Activated CD4-positive, alpha-beta T cell treated with anti-CD3 and anti-CD28 coated beads for 4 hours (primary cell): ENCODE measurements around the gene ZMYND8.

Source experiments
- DNase-seq, 2 donors: peaks; one replicate each; pipeline ENCODE4 v3.0.0-alpha.2; 2020

ZMYND8 gene

DNA sequence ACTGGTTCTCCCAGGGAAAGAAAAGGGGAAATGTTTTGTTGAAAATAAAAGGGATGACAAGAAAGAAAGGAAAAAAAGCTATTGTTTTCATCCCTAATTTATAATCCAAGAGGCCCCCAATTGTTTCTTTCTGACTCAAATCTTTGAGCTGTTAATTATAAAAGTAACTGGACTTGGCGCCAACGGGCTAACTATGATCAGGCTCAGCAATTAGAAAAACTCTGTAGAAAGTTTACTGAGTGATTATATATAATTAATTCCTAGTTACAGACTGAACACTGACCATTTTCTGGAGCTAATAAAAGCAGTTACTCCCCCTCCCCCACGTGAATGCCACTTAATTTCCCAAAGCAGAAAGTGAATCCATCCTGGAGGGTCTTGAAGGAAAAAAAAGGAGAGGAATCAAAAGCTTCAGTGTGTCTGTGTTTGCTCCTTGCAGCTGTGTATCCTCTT lies 3.2 kb downstream of the ZMYND8 start:
- DNase-seq: no peak

GRCh38 chr20:47352332-47353238 lies 3.9 kb downstream of the ZMYND8 start:
- DNase-seq: no peak

GRCh38 chr20:47351643-47352331 lies 4.7 kb downstream of the ZMYND8 start:
- no peak for DNase-seq

GRCh38 chr20:47350691-47351545 lies 5.6 kb downstream of the ZMYND8 start:
- no peak for DNase-seq

DNA sequence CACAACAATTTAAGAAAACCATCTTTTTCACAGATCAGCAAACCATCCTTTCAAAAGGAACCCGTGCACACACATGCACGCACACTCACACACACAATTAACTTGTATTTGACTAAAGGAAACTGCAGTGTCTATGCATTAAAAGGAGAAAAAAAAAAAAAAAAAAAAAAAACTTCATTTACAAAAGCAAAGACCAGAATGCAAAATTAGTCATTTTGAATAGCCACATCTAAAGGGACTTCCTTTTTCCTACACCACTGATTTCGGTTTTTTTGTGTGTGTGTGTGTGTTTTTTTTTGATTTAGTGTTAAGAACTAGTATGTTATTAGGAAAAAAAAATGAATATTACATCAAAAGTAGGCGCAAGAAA lies 6.3 kb downstream of the ZMYND8 start:
- no peak for DNase-seq

GRCh38 chr20:47349365-47350180 lies 6.9 kb downstream of the ZMYND8 start:
- DNase-seq: no peak

DNA sequence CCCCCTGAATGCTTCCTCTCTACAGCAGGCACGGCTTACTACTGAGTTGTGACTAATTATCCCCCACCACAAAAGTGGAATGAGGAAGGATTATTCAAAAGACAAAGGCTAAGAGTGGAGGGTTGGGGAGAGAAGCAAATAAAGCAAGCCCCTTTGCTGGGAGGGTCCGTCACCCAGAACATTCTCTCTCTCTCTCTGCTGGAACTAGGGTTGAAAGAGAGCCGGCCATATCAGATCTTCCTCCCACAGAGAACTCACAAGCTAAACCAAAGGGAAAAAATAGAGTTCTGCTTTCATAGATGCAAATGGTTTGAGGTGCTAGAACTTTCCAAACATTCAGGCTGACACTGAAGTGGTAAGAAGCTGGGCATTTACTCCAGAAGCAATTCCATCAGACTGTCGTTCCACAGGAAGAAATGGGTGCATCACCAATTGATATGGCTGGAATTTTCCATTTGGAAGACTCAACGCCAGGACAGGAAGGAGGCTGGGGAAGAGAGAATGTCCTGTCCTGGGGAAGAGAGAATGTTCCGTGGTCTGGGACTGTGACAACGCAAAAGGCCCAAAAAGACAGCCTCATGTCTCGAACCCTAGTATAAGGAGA lies 7.9 kb downstream of the ZMYND8 start:
- no peak for DNase-seq

DNA sequence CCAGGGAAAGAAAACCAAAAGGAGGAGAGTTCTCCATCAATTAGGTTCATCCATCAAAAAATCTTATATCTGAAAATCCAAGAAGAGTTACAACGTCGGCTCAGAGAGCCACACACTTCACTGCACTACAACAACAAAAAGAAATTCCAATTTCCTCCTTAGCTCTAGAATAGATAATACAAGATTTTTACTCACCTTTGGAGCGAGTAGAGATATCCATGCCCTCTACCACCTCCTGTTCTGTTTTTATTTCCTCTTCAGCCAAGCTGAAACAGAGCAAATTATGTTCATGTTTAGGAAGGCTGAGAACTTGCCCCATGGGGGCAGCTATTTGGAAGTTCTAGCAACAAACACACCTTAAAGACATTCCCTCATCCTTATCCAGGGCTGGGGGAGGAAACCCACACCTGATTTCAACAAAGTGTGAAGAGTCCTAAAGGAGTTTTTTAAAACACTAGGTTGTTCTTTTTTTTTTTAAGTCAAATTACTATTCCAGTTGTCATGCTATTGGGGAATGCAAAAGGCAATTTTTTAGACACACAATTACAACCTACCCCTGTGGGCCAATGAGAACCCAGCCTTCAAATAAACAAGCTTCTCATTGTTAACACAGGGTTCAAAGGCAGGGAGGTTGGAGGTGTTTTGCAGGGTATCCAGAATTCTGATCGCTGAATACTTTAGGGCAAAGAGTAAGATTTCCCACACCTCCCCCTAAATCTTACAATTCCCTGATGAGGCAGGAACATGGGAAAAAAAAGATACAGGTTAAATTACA lies 8.7 kb downstream of the ZMYND8 start:
- DNase-seq: no peak

GRCh38 chr20:47346172-47346571 lies 10.3 kb downstream of the ZMYND8 start:
- DNase-seq: no peak

GRCh38 chr20:47345214-47345613 lies 11.3 kb downstream of the ZMYND8 start:
- DNase-seq: no peak

DNA sequence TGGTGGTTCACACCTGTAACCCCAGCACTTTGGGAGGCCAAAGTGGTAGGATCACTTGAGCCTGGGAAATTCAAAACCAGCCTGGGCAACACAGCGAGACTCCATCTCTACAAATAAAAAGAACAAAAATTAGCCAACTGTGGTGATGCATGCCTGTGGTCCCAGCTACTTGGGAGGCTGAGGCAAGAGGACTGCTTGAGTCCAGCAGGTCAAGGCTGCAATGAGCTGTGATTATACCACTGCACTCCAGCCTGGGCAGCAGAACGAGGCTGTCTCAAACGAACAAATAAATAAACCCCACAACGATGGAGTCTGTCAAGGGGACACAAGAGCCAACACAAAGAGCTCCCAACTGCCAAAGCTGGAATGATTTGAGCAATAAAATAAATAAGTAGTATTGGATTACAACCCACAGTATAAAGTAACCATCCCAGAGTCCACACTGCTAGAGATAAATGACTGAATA lies 13.5 kb downstream of the ZMYND8 start:
- no peak for DNase-seq

- DNase-seq: no peak
These were observed 18.3 kb downstream of the ZMYND8 start for GRCh38 chr20:47338131-47338628.

DNA sequence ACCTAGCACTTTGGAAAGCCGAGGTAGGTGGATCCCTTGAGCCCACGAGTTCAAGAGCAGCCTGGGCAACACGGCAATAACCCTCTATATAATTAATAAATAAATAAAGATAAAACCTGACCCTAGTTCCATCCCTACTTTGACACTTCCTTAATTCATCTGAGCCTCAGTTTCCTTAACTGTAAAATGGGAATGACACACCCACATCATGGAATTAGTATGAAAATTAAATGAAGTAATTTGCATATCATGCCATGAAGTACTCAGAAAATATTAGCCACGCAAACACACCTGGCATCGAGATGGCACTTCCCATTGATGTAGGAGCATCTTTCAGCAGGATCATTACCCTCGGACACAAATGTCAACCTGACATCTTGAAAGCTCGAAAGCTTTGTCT lies 19.1 kb downstream of the ZMYND8 start:
- no peak for DNase-seq

- DNase-seq: no peak
These were observed 20.3 kb downstream of the ZMYND8 start for GRCh38 chr20:47336129-47336754.

DNA sequence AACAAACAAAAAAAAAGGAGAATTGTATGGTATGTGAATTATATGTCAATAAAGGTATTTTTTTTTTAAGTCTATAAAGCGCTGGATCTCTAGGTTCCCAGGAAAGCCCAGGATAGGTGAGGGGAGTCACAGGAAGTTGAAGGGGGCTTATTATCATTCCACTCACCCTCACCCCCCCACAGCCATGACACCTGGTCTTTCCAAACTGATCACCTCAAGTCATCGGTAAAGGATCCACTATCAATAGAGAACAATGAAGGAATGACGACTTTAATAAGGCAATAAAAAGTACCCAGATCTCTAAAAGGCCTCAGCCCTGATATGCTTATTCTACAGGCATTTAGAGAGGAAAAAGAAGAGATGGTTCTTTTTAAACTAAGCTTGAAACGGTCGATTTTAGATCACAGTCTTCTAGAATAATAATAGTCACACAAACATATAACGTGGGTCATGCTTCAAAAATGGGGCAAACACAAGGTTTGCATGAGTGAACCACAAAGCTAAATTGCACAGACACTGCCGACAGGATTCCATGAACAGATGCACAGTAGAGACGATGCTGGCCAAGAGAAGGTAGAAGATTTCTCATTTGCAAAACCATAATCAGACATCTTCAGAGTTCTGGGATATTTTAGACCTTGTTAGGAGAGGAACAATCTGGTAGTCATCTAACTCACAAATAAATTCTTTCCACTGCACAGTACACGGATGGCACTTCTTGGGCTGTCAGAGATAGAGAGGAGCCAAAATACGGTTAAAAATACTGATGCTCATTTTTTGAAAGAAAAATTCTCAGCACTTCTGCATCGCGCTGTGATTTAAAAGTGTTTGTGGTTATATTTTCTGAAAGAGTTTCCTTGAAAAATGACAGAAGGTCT lies 21.0 kb downstream of the ZMYND8 start:
- no peak for DNase-seq

- DNase-seq: no peak
These were observed 22.4 kb downstream of the ZMYND8 start for GRCh38 chr20:47334022-47334551.

DNA sequence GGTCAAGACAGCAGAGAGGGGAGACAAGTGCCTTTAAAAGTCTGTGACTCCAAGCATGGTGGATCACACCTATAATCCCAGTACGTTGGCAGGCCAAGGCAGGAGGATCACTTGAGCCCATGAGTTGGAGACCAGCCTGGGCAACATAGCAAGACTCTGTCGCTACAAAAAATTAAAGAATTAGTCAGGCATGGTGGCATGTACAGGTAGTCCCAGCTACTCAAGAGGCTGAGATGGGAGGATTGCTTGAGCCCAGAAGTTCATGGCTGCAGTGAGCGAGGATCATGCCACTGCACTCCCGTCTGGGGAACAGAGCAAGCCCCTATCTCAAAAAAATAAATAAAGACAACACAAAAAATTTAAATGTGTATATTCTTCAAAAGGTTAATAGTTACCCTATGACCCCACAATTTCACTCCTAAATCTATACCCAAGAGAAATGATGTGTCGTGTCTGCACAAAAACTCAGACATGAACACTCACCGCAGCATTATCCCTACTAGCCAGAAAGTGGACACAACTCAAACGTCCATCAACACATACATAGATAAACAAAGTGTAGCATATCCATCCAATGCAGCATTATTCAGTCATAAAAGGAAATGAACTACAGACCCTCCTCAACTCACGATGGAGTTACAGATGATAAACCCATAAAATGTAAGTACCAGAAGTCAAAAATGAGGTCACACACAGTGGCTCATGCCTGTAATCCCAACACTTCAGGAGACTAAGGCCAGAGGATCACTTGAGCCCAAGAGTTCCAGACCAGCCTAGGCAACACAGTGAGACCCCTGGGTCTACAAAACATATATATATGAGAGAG lies 23.9 kb downstream of the ZMYND8 start:
- no peak for DNase-seq
